ENCODE results near the gene ASXL1. TPM values are rescaled to one million over a fixed set of nuclear protein-coding genes. Genes with fewer than 3 reads are reported as not detected.
A peak's percentile ranks its signal among the peaks of the same experiment; 100 is the strongest.

Gene ASXL1
- polyA plus RNA-seq, 1 of the 3 experiments (the other 2 are of a cell fraction): 36.6 TPM

GRCh38 chr20:32357375-32357868 lies 709 bp upstream of the ASXL1 start (continued):
- TF ChIP-seq CTCF (IDR thresholded peaks at IDR 0.05): no peak
- no peak for TF ChIP-seq SIN3A (IDR thresholded peaks at IDR 0.05; ENCODE audit: borderline replicate concordance, low read depth, low read length)

GRCh38 chr20:32358632-32358882 lies 426 bp downstream of the ASXL1 start:
- TF ChIP-seq FOXJ3 (CRISPR knock-in tag; IDR thresholded peaks at IDR 0.05) (no peak), USF2 (IDR thresholded peaks at IDR 0.05; ENCODE audit: borderline replicate concordance, low read depth, low read length) (no peak), RXRA (IDR thresholded peaks at IDR 0.05; ENCODE audit: borderline replicate concordance, low read depth) (no peak), FOXM1 (IDR thresholded peaks at IDR 0.05; ENCODE audit: low read depth) (no peak), GABPA (IDR thresholded peaks at IDR 0.05; ENCODE audit: low read depth) (no peak), MAX (IDR thresholded peaks at IDR 0.05; ENCODE audit: low read depth) (no peak), NRF1 (IDR thresholded peaks at IDR 0.05; ENCODE audit: low read depth, low read length) (no peak), GATA2 (CRISPR knock-in tag; IDR thresholded peaks at IDR 0.05) (no peak)
- Histone ChIP-seq H3K79me2 (ENCODE audit: insufficient read depth) (peaks cover 48% of the 10 kb centered on the region), H3K36me3 (replicated peaks in 1 of 2; ENCODE audit: control insufficient read depth in 1 of 2, insufficient read depth in 2 of 2, low read length in 1 of 2) (peaks cover 0 to 4% of the 10 kb centered on the region in 2 experiments), H3K9me2 (no peaks in the 10 kb centered on the region), H3K4me2 (peak overlapping the region; percentile 85; the same call in 1 of the 2 replicates), H3K27me3 (ENCODE audit: insufficient read depth) (no peaks in the 10 kb centered on the region), H4K20me1 (ENCODE audit: insufficient read depth) (peaks cover 46% of the 10 kb centered on the region), H3K9ac (peak overlapping the region; percentile 91), H3K4me3 (ENCODE audit: low read depth in 2 of 2, low read length in 1 of 2) (peak overlapping the region; percentile 86 to 92), H2AFZ (ENCODE audit: low read depth) (no peak overlapping the region), H3F3A (replicated peaks; ENCODE audit: insufficient read depth) (peaks cover 48% of the 10 kb centered on the region), H3K27ac (ENCODE audit: low read depth in 2 of 2, low read length in 1 of 2) (peak overlapping the region; percentile 85 to 95), H3K4me1 (ENCODE audit: control insufficient read depth in 1 of 2, insufficient read depth in 2 of 2, low read depth in 1 of 2, low read length in 1 of 2) (peaks cover 18 to 26% of the 10 kb centered on the region in 2 experiments; a peak in 3 of 4 replicates), H3K9me3 (no peaks in the 10 kb centered on the region)
- ChIA-PET CTCF (interaction anchor here (0.6 to 3.3 kb wide), 9 partner anchors 11 to 159 kb away, joined by 3 to 13 read pairs (median 3); no protein-coding TSS in a partner anchor), POLR2A (interaction anchor here (0.9 to 2.2 kb wide), 7 partner anchors 13 to 140 kb away, joined by 3 to 7 read pairs (median 3); no protein-coding TSS in a partner anchor)
- DNase-seq: no peak
- WGBS (ENCODE audit: low lambda C conversion rate): 0% methylated on average over 8 of the region's 35 CpGs
